Measurements from ENCODE around the gene PGA5.

- TF ChIP-seq CTCF (IDR thresholded peaks at IDR 0.05) (no peak), POLR2A (IDR thresholded peaks at IDR 0.05) (no peak)
Observed at GRCh38 chr11:61258546-61258945, 17.6 kb downstream of the PGA5 start.

Measured in vagina (tissue), 2 donors.